A549 (cell line): ENCODE data around the gene PDGFC. TPM values are rescaled to one million over a fixed set of nuclear protein-coding genes. Genes with fewer than 3 reads are reported as not detected.

Experiments used
- ATAC-seq, 2 experiments: fragments of 200-7000 bp in 1 of 2; fragments of >200 bp in 1 of 2; cut with Nextera tagmentation in 1 of 2; cut with Tn5 transposase in 1 of 2; 3 replicates each; pipeline versions ENCODE4 v1.8.0 to v1.9.1; 2018 to 2020; ENCODE audit warnings: mild to moderate bottlenecking in 1 of 2, moderate library complexity in 1 of 2
- CTCF ChIA-PET: fragments of 300-600 bp; sonication (Branson Sonifier 250); formaldehyde crosslinking; extraction: SDS; loops from one replicate; lab custom pipeline; 2021; ENCODE audit warnings: antibody characterized with exemption, inconsistent platforms; lab: Yijun Ruan, JAX
- POLR2A ChIA-PET: fragments of 350-600 bp; formaldehyde crosslinking; extraction: SDS; loops from one replicate; lab custom pipeline; 2021; ENCODE audit warnings: antibody characterized with exemption, inconsistent platforms; lab: Yijun Ruan, JAX
- DNase-seq, 2 experiments: peaks; one replicate each; pipeline versions ENCODE4 v3.0.0 to v3.0.0-alpha.2; 2011 to 2016; ENCODE audit warnings: low read depth in 1 of 2, low spot score in 1 of 2
- FAIRE-seq: peaks from 2 replicates; lab custom pipeline; 2011; peaks lifted over from hg19 to GRCh38; lab: Jason Lieb, UNC
- H3K27ac ChIP-seq, 2 experiments: fragments of >200 bp; sonication (Bioruptor Twin); formaldehyde crosslinking; 3 replicates each; pipeline ENCODE4 v1.5.1; 2016 to 2017
- H3K4me1 ChIP-seq: fragments of >200 bp; sonication (Bioruptor Twin); formaldehyde crosslinking; 3 replicates; pipeline ENCODE4 v1.6.1; 2016
- H3K4me2 ChIP-seq: fragments of >200 bp; sonication (Bioruptor Twin); formaldehyde crosslinking; 3 replicates; pipeline ENCODE4 v1.6.1; 2016
- H3K4me3 ChIP-seq: fragments of >200 bp; sonication (Bioruptor Twin); formaldehyde crosslinking; 3 replicates; pipeline ENCODE4 v1.5.1; 2016
- H3K9me3 ChIP-seq: fragments of >200 bp; sonication (Bioruptor Twin); formaldehyde crosslinking; 3 replicates; pipeline ENCODE4 v1.6.1; 2016
- BHLHE40 ChIP-seq: IDR thresholded peaks from 2 replicates; pipeline ENCODE4 v1.6.1; 2012; ENCODE audit warnings: low read depth, low read length, inconsistent platforms
- CBX2 ChIP-seq: fragments of 200-600 bp; sonication (generic); IDR thresholded peaks from 2 replicates; pipeline ENCODE4 v1.6.1; 2016; ENCODE audit warnings: low read depth, mild to moderate bottlenecking, borderline replicate concordance
- CBX8 ChIP-seq: fragments of 200-600 bp; sonication (generic); IDR thresholded peaks from 2 replicates; pipeline ENCODE4 v1.6.1; 2016
- CEBPB ChIP-seq, 2 experiments: fragments of >200 bp in 1 of 2; sonication (Bioruptor Twin) in 1 of 2; formaldehyde crosslinking in 1 of 2; IDR thresholded peaks; 2 replicates each; pipeline ENCODE4 v1.6.1; 2012 to 2016
- CHD2 ChIP-seq: fragments of 150-350 bp; IDR thresholded peaks from 2 replicates; pipeline ENCODE4 v1.6.1; 2014; ENCODE audit warnings: low read length; ENCODE audit not compliant: partially characterized antibody
- EHF ChIP-seq: fragments of 250-450 bp; sonication (Bioruptor Pico); IDR thresholded peaks from 2 replicates; pipeline ENCODE4 v1.5.0; 2020; ENCODE audit warnings: mild to moderate bottlenecking
- EHMT2 ChIP-seq: fragments of 200-600 bp; sonication (generic); IDR thresholded peaks from 2 replicates; pipeline ENCODE4 v1.6.1; 2016; ENCODE audit warnings: antibody characterized with exemption, low read depth, mild to moderate bottlenecking, moderate library complexity
- EP300 ChIP-seq, 2 experiments: fragments of >200 bp; sonication (Bioruptor Twin); formaldehyde crosslinking; IDR thresholded peaks; 2 replicates in 1 of 2; 3 replicates in 1 of 2; pipeline ENCODE4 v1.6.1; 2016 to 2017
- FOSB ChIP-seq: fragments of 250-450 bp; sonication (Bioruptor Pico); IDR thresholded peaks from 2 replicates; pipeline ENCODE4 v1.5.0; 2020; ENCODE audit warnings: mild to moderate bottlenecking, moderate library complexity
- FOSL2 ChIP-seq, 2 experiments: fragments of 450-650 bp in 1 of 2; fragments of >200 bp in 1 of 2; sonication (Bioruptor Twin) in 1 of 2; formaldehyde crosslinking; IDR thresholded peaks; 2 replicates each; pipeline versions ENCODE4 v1.5.0 to v1.6.1; 2016 to 2020; ENCODE audit warnings: mild to moderate bottlenecking in 1 of 2, moderate library complexity in 1 of 2
- FOXS1 ChIP-seq: fragments of 250-450 bp; sonication (Bioruptor Pico); IDR thresholded peaks from 2 replicates; pipeline ENCODE4 v1.5.0; 2020; ENCODE audit warnings: mild to moderate bottlenecking, moderate library complexity
- HDAC2 ChIP-seq: fragments of 200-600 bp; sonication (generic); IDR thresholded peaks from 2 replicates; pipeline ENCODE4 v1.6.1; 2016
- HEYL ChIP-seq: fragments of 250-450 bp; sonication (Bioruptor Pico); IDR thresholded peaks from 2 replicates; pipeline ENCODE4 v1.8.0; 2021; ENCODE audit warnings: mild to moderate bottlenecking, moderate library complexity
- HOXB13 ChIP-seq: fragments of 250-450 bp; sonication (Bioruptor Pico); IDR thresholded peaks from 2 replicates; pipeline ENCODE4 v1.5.0; 2020; ENCODE audit warnings: low read depth, mild to moderate bottlenecking, moderate library complexity
- HOXB5 ChIP-seq: fragments of 250-450 bp; sonication (Bioruptor Pico); IDR thresholded peaks from 2 replicates; pipeline ENCODE4 v1.5.0; 2020; ENCODE audit warnings: mild to moderate bottlenecking, moderate library complexity
- MAZ ChIP-seq: fragments of 150-350 bp; IDR thresholded peaks from 2 replicates; pipeline ENCODE4 v1.6.1; 2014; ENCODE audit warnings: antibody characterized with exemption, low read depth, low read length, borderline replicate concordance
- MYC ChIP-seq: IDR thresholded peaks from 2 replicates; pipeline ENCODE4 v1.6.1; 2012; ENCODE audit warnings: mild to moderate bottlenecking, inconsistent platforms, low read length, improper control_type of control experiment, borderline replicate concordance
- NFE2L2 ChIP-seq: fragments of 150-350 bp; conservative IDR thresholded peaks from 2 replicates; pipeline ENCODE4 v1.6.1; 2014; ENCODE audit warnings: low read length
- NPAS2 ChIP-seq: fragments of 250-450 bp; sonication (Bioruptor Pico); IDR thresholded peaks from 2 replicates; pipeline ENCODE4 v1.8.0; 2022; ENCODE audit warnings: mild to moderate bottlenecking, moderate library complexity, borderline replicate concordance
- NR3C1 ChIP-seq: fragments of >200 bp; sonication (Bioruptor Twin); formaldehyde crosslinking; IDR thresholded peaks from 3 replicates; pipeline ENCODE4 v1.6.1; 2017
- PHF8 ChIP-seq: fragments of 200-600 bp; sonication (generic); IDR thresholded peaks from 2 replicates; pipeline ENCODE4 v1.6.1; 2016; ENCODE audit warnings: low read depth, mild to moderate bottlenecking, antibody characterized with exemption, moderate library complexity, borderline replicate concordance
- POLR2A ChIP-seq: IDR thresholded peaks from 2 replicates; pipeline ENCODE4 v1.6.1; 2012; ENCODE audit warnings: mild to moderate bottlenecking, low read length
- RAD21 ChIP-seq, 2 experiments: fragments of >200 bp in 1 of 2; sonication (Bioruptor Twin) in 1 of 2; formaldehyde crosslinking in 1 of 2; IDR thresholded peaks in 1 of 2; conservative IDR thresholded peaks in 1 of 2; 2 replicates in 1 of 2; 3 replicates in 1 of 2; pipeline ENCODE4 v1.6.1; 2012 to 2018; ENCODE audit warnings: inconsistent platforms in 1 of 2
- RARB ChIP-seq: fragments of 250-450 bp; sonication (Bioruptor Pico); IDR thresholded peaks from 2 replicates; pipeline ENCODE4 v1.8.0; 2021; ENCODE audit warnings: mild to moderate bottlenecking, moderate library complexity
- SMC3 ChIP-seq: fragments of >200 bp; sonication (Bioruptor Twin); formaldehyde crosslinking; IDR thresholded peaks from 3 replicates; pipeline ENCODE4 v1.6.1; 2018; ENCODE audit warnings: inconsistent platforms
- TP53 ChIP-seq: fragments of 250-450 bp; sonication (Bioruptor Pico); IDR thresholded peaks from 2 replicates; pipeline ENCODE4 v1.5.0; 2021; ENCODE audit warnings: mild to moderate bottlenecking, moderate library complexity
- ZNF302 ChIP-seq: fragments of 250-450 bp; sonication (Bioruptor Pico); IDR thresholded peaks from 2 replicates; pipeline ENCODE4 v1.9.0; 2021; ENCODE audit warnings: inconsistent platforms, mild to moderate bottlenecking, moderate library complexity
- WGBS: methylation state at CpG from one replicate; pipeline ENCODE4 v1.1.6; 2017; ENCODE audit errors: missing lambda C conversion rate; 5-methylcytosine and 5-hydroxymethylcytosine counted together
- polyA plus RNA-seq, 4 experiments: library from polyadenylated mRNA; depleted of rRNA in 3 of 4; stranded (reverse); fragments of >200 nt; fragmentation: RNase III in 1 of 4; extraction: RNeasy Plus Mini Kit Qiagen cat#74134 plus additional on column Dnase treatment in 1 of 4; gene quantifications; 2 replicates in 3 of 4; 3 replicates in 1 of 4; pipeline ENCODE4 v1.2.3, GENCODE V29; 2011 to 2017
- TF ChIP-seq, protein P1 (sequence below): fragments of 250-450 bp; sonication (Bioruptor Pico); IDR thresholded peaks from 2 replicates; pipeline ENCODE4 v1.5.0; 2021; ENCODE audit warnings: mild to moderate bottlenecking, moderate library complexity, borderline replicate concordance
- TF ChIP-seq, protein P2 (sequence below): IDR thresholded peaks from 2 replicates; pipeline ENCODE4 v1.6.1; 2012
- TF ChIP-seq, protein P3 (sequence below): IDR thresholded peaks from 2 replicates; pipeline ENCODE4 v1.6.1; 2012; ENCODE audit warnings: low read depth, borderline replicate concordance
- TF ChIP-seq, protein P4 (sequence below): fragments of 450-650 bp; IDR thresholded peaks from 2 replicates; pipeline ENCODE4 v1.6.1; 2014; ENCODE audit warnings: antibody characterized with exemption

PDGFC gene
- polyA plus RNA-seq, 2 of the 4 experiments (the other 2 are of a cell fraction): 3.5 to 4.1 TPM

- TF ChIP-seq, protein P1, sequence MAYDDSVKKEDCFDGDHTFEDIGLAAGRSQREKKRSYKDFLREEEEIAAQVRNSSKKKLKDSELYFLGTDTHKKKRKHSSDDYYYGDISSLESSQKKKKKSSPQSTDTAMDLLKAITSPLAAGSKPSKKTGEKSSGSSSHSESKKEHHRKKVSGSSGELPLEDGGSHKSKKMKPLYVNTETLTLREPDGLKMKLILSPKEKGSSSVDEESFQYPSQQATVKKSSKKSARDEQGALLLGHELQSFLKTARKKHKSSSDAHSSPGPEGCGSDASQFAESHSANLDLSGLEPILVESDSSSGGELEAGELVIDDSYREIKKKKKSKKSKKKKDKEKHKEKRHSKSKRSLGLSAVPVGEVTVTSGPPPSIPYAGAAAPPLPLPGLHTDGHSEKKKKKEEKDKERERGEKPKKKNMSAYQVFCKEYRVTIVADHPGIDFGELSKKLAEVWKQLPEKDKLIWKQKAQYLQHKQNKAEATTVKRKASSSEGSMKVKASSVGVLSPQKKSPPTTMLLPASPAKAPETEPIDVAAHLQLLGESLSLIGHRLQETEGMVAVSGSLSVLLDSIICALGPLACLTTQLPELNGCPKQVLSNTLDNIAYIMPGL: no peak
- no peak for TF ChIP-seq BHLHE40
- no peak for TF ChIP-seq RARB (CRISPR knock-in tag)
- no peak for TF ChIP-seq ZNF302 (CRISPR knock-in tag)
- TF ChIP-seq, all 56 proteins: peak for 0
Observed at GRCh38 chr4:156783966-156784365, 187.6 kb downstream of the PDGFC start (continued).

DNA sequence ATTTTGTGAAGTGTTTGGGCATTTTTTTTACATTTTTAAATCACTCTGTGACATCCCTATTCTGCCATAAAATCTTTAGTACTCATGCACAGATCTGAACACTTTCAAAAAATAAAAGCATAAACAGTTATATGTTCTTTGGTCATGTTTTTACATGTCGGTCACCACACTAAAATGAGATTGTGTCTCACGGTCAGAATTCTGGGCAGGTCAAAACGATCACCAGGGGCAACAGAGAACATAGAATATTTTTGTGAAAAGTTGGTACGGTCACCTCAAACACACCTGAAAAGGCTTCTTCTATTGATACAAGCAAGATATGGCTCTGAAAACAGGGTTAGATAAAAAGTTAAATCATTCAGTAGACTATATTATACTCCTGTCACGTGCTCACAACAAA is 189.1 kb downstream of the PDGFC start:
- CTCF ChIA-PET: no interaction called here
- no peak for TF ChIP-seq CHD2
- no peak for TF ChIP-seq FOSL2 (IDR thresholded peaks at IDR 0.05)
- no peak for TF ChIP-seq FOSL2 (CRISPR knock-in tag; IDR thresholded peaks at IDR 0.05)
- no peak for TF ChIP-seq EP300 (IDR thresholded peaks at IDR 0.05)
- TF ChIP-seq BHLHE40: no peak
- no peak for TF ChIP-seq POLR2A
- TF ChIP-seq NPAS2 (CRISPR knock-in tag): no peak
- no peak for TF ChIP-seq CEBPB (IDR thresholded peaks at IDR 0.05)
- no peak for TF ChIP-seq EHF (CRISPR knock-in tag)
- TF ChIP-seq FOSB: no peak
- TF ChIP-seq PHF8: no peak
- TF ChIP-seq HOXB13: no peak
- TF ChIP-seq, all 56 proteins: peak for 0
- Histone ChIP-seq H3K9me3 (no peaks in the 10 kb centered on the region), H3K27ac (no peak overlapping the region), H3K4me1 (peaks cover 23% of the 10 kb centered on the region), H3K4me3 (no peak overlapping the region), H3K4me2 (no peak overlapping the region)
- POLR2A ChIA-PET: no interaction called here
- ATAC-seq (no peak), DNase-seq (no peak), FAIRE-seq (no peak)
- WGBS: 83% methylated on average over 5 of the region's 5 CpGs

DNA sequence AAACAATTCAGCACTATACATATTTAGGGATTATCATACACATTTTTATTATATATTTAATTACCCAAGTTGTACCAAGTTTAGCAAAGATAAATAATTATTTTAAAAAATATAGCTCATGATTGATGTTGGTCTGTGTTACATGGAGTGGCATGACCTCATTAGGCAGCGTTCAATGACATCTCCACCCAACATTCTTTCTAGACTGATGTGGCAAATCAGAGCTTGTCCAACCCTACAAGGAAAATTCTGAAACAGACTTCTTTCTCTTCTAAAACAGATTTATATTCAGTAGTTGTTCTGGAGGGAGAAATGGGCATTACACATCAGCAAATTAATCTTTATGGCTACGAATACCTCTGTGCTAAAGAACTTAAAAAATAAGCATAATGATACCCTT is 189.7 kb downstream of the PDGFC start:
- Histone ChIP-seq H3K4me2 (no peak overlapping the region), H3K4me1 (peaks cover 23% of the 10 kb centered on the region), H3K4me3 (no peak overlapping the region), H3K9me3 (no peaks in the 10 kb centered on the region), H3K27ac (no peak overlapping the region)
- TF ChIP-seq TP53 (CRISPR knock-in tag) (no peak), PHF8 (no peak), CBX2 (no peak), NR3C1 (no peak), NFE2L2 (no peak), MAZ (no peak), SMC3 (no peak), CHD2 (no peak)
- TF ChIP-seq, protein P2, sequence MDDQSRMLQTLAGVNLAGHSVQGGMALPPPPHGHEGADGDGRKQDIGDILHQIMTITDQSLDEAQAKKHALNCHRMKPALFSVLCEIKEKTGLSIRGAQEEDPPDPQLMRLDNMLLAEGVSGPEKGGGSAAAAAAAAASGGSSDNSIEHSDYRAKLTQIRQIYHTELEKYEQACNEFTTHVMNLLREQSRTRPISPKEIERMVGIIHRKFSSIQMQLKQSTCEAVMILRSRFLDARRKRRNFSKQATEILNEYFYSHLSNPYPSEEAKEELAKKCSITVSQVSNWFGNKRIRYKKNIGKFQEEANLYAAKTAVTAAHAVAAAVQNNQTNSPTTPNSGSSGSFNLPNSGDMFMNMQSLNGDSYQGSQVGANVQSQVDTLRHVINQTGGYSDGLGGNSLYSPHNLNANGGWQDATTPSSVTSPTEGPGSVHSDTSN: no peak
- WGBS: 58% methylated on average over 2 of the region's 2 CpGs
- peak in 1 of 2 experiments; percentile 9 for DNase-seq
- FAIRE-seq: no peak
- ChIA-PET CTCF (no interaction called here), POLR2A (no interaction called here)
- ATAC-seq: no peak

DNA sequence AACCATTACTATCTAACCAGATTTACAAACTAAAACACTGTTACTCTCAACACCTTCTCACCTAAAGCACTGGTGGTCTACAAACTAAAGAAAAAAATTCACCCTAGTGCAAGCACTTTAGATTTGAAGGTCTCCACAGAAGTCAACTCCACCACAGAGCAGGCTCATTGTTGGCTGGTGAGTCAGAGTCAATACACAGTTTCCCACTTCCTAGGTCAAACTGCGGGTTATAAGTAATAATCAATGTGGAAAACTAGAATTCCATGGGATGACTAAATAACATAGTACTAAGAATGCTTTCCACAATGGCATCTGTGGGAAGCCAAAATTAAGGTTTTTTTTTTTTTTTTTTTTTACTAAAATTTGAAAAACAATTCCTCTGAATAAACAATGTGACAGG is 191.8 kb downstream of the PDGFC start:
- POLR2A ChIA-PET: no interaction called here
- ATAC-seq (no peak), DNase-seq (no peak), FAIRE-seq (no peak)
- Histone ChIP-seq H3K4me1 (peaks cover 28% of the 10 kb centered on the region), H3K4me3 (no peak overlapping the region), H3K9me3 (no peaks in the 10 kb centered on the region), H3K27ac (no peak overlapping the region), H3K4me2 (no peak overlapping the region)
- TF ChIP-seq FOXS1 (no peak), CBX8 (no peak), RAD21 (conservative IDR thresholded peaks at IDR 0.05 in 1 of 2, IDR thresholded peaks at IDR 0.05 in 1 of 2) (no peak), MYC (no peak), HOXB5 (CRISPR knock-in tag) (no peak), EHMT2 (no peak), SMC3 (no peak), POLR2A (no peak), EHF (CRISPR knock-in tag) (no peak), HEYL (no peak), CEBPB (IDR thresholded peaks at IDR 0.05) (no peak), FOSL2 (IDR thresholded peaks at IDR 0.05) (no peak), FOSL2 (CRISPR knock-in tag; IDR thresholded peaks at IDR 0.05) (no peak), HDAC2 (no peak)
- TF ChIP-seq, protein P3, sequence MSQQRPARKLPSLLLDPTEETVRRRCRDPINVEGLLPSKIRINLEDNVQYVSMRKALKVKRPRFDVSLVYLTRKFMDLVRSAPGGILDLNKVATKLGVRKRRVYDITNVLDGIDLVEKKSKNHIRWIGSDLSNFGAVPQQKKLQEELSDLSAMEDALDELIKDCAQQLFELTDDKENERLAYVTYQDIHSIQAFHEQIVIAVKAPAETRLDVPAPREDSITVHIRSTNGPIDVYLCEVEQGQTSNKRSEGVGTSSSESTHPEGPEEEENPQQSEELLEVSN: no peak
- TF ChIP-seq, protein P4, sequence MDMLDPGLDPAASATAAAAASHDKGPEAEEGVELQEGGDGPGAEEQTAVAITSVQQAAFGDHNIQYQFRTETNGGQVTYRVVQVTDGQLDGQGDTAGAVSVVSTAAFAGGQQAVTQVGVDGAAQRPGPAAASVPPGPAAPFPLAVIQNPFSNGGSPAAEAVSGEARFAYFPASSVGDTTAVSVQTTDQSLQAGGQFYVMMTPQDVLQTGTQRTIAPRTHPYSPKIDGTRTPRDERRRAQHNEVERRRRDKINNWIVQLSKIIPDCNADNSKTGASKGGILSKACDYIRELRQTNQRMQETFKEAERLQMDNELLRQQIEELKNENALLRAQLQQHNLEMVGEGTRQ: no peak
- CTCF ChIA-PET: interaction anchor here (0.6 kb wide), 1 partner anchor 92 kb away, joined by 3 read pairs; no protein-coding TSS in a partner anchor
- WGBS: 30% methylated on average over 1 of the region's 1 CpG
